Esophagus squamous epithelium (tissue), 4 donors: ENCODE data around the gene GNB2.

Experiments used
- CTCF ChIP-seq, 6 experiments: fragments of 450-650 bp in 4 of 6; fragments of 200-600 bp in 2 of 6; sonication (generic) in 2 of 6; IDR thresholded peaks; one replicate each; pipeline ENCODE4 v1.5.1; 2016 to 2019; ENCODE audit warnings: antibody characterized with exemption in 6 of 6, mild to moderate bottlenecking in 4 of 6, moderate library complexity in 4 of 6
- POLR2A ChIP-seq, 4 donors: fragments of 450-650 bp; IDR thresholded peaks; one replicate each; pipeline ENCODE4 v1.6.1; 2017; ENCODE audit warnings: antibody characterized with exemption in 4 of 4, mild to moderate bottlenecking in 4 of 4, moderate library complexity in 3 of 4

GRCh38 chr7:100692578-100692961, 19.0 kb downstream of the GNB2 start:
- TF ChIP-seq CTCF (IDR thresholded peaks at IDR 0.05): no peak
- no peak for TF ChIP-seq POLR2A (IDR thresholded peaks at IDR 0.05)
